ENCODE results near the gene SLC39A11. TPM values are rescaled to one million over a fixed set of nuclear protein-coding genes. Genes with fewer than 3 reads are reported as not detected.
A peak's percentile ranks its signal among the peaks of the same experiment; 100 is the strongest.

The SLC39A11 gene
- total RNA-seq, 1 experiment from 2014 or later: 8.6 TPM

DNA sequence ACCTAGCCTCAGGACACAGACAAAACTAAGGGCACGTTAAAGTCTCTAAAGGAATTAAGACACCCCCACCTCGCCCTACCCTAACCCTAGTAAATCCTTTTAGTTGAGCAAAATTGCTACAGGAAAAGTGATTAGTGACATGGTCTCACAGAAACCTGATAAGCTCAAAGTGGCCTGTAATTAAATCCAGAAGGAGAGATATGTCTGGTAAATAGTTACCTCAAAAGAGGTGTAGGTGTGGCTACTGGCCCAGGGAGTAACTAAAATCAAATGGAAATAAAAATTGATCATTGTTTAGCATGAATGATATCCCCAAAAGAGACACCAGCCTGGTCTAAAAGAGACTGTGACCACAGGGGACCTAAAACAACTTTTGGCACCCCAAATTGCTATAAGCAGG lies 168.3 kb downstream of the SLC39A11 start:
- DNase-seq (ENCODE audit: low read depth): no peak

DNA sequence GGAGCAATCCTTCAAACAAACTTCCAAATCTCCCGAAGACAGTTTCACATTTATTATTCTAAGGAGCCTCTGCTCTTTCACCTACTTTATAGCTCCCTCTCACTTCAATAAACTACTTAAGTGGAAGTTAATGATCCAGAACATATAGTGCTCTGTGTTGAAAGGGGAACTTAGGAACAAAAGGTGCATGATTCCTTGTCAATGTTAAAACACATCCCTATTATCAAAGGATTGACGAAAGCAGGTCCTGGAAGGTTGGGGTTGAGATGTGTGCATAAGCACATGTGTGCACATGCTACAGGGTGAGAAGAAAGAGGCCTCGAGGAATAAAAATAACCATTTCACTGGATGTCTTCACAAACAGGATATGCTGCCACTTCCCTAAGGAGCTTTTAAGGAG lies 170.3 kb downstream of the SLC39A11 start:
- DNase-seq (ENCODE audit: low read depth): no peak

DNA sequence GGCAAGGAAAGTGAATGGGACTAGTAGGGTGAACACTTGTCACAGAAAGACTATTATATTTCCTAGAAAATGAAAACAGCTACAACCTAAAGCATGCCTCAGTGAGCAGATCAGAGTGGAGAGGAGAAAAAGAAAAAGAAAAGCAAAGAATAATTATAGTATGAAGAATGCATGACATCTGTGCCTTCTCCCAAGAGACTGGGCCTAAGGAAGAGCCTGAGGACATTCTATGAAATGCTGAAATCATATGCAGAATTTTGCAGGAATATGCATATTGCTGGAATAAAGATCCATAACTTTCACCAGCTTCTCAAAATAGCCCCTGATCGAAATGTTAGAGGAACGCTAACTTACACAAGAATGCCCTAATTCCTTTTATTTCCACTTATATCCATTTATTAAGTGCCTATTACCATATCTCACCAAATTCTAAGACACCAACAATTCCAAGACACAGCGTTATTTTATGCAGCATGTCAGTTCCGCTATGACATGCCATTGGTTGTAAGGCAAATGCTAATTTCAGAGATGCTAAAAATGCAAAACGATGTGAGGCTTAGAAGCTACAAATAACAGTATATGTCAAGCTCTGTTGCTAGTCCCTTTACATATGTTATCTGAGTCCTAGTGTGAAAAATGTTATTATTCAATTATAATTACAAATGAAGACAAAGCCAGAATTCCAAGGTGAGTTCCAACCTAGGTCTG lies 171.0 kb downstream of the SLC39A11 start:
- DNase-seq (ENCODE audit: low read depth): no peak

DNA sequence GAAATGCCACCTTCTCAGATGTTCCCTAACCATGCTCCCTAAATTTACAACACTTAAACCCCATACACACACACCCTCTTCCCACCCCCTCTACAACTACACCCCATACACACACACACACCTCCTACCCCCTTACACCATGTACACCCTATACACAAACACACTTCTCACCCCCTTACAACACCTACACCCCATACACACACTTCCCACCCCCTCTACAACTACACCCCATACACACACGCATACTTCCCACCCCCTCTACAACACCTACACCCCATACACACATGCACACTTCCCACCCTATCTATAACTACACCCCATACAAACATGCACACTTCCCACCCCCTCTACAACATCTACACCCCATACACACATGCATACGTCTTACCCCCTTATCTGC lies 172.0 kb downstream of the SLC39A11 start:
- no peak for DNase-seq (ENCODE audit: low read depth)

DNA sequence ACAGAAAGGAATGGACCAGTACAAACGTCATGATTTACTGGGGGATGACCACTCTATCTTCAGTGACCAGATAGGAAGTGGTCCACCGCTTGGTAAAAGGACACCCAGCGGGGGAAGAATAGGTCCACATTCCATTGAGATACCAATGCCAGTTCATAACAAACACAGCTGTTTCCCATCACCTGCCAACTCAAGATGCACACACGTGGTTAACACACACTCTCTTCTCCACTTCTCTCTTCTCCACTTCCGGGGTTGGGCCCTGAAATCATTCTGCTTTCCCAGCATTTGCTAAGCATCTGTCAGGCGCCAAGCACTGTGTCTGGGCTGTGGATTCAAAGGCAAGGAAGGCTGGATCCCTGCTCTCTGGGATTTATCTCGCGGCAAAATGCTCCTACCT lies 175.5 kb downstream of the SLC39A11 start:
- DNase-seq (ENCODE audit: low read depth): peak; percentile 39

DNA sequence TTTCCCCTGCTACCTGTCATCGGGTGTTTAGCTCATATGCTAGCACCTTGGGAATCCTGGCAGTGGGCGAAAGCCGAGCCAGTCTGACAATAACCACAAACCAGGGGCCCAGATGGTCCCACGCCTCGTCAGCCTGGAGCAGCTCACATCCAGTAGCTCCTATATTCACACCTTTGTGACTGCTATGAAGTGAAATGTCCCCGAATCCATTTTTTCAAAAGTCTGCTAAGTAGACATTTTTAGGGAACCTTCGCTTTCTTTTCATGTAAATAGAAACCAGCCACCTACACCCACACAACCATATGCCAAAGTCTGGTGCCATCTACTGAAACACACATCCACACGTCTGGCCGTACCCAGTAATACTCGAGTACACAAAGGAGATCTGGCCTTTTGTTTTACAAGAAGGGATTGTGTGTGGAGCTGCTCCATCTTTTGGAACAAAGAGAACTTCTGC lies 176.8 kb downstream of the SLC39A11 start:
- no peak for DNase-seq (ENCODE audit: low read depth)

DNA sequence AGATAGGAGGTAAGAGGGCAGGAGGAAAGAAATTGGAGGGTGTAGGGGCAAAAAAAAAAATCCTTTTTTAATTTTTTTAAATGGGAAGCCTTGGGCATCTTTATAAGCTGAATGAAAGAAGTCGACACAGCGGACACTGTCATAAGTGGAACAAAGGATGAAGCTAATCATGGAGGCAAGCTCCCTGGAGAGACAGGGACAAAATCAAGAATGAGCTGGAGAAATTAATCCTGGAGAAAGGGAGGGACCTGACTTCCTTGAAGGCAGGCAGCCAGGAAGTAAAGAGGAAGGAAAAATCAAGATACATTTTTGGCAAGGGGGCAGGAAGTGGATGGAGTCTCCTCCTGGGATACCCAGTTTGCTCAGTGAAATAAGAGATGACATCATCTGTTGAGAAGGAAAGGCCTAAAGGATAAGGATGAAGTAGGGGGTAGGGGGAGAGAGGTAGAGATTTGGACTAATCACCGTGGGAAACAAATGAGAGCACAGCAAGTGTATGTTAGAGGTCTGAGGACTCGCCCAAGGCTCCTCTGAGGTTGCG lies 179.3 kb downstream of the SLC39A11 start:
- DNase-seq (ENCODE audit: low read depth): no peak

DNA sequence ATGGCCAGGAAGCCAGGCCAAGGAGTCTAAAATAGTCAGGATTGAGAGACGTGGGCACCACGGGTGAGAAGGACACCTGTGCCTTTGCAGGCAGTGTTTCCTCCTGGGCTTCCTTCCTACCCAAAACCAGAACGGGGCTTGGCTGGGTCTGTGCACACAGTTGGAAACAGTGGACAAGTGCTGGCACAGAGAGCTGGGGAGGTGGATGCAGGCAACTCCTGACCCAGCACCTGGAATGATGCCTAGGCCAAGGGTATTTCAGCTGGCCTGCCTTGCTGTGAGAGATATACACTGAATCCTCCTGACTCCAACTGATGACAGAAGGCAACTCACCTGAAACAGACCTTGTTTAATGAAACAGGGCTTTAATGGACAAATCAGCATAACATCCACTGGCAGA lies 186.2 kb downstream of the SLC39A11 start:
- no peak for DNase-seq (ENCODE audit: low read depth)

DNA sequence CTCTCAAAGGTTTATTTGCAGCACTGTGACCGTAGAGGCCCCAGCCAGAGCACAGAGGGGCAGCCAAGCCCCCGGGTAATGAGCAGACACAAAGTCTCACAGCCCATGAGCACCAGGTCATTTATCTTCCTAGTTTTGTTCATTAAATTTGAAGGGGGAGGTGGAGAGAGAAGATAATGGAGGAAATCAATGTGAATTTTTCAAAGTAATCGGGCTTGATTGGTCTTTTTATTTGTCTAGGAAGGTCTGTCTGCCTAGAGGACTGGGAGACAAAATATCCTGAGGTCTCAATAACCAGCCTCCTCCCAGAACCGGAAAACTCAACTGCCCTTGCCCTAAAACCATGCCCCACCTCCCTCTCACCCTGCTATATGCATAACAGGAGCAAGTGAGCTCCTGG lies 189.0 kb downstream of the SLC39A11 start:
- DNase-seq (ENCODE audit: low read depth): no peak

DNA sequence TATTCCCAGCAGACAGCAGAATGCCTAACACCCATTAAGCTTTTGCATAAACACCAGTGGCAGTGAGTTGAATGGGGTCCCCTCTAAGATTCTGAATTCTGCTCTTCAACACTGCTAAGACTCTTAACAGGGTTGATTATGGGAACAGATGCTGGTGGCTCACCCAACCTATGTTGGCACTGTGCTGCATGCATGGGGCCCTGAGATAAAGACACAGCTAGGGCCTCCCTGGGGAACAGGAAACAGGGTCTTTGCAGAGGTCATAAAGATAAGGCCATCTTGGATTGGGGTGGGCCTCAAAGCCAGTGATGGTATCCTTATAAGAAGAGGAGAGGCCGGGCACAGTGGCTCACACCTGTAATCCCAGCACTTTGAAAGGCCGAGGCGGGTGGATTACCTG lies 190.8 kb downstream of the SLC39A11 start:
- DNase-seq (ENCODE audit: low read depth): no peak

DNA sequence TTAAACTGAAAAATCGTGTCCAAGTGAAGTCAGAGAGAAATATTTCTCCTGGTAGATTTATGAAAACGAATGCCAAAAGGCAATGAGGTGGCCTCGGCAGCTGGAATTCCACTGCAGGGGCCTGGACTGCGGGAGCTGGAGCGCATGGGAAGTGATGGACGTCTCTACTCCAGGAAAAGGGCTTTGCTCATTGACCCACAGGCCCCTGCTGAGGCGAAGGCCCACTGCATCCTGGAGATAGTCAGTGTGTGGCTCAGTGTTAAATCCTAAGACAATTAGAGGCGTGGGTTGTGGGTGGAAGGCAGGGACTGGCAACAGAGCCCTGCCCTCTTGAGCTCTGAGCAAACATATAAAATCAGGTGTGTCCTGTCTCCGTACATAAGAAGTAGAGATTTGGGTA lies 191.4 kb downstream of the SLC39A11 start:
- no peak for DNase-seq (ENCODE audit: low read depth)

DNA sequence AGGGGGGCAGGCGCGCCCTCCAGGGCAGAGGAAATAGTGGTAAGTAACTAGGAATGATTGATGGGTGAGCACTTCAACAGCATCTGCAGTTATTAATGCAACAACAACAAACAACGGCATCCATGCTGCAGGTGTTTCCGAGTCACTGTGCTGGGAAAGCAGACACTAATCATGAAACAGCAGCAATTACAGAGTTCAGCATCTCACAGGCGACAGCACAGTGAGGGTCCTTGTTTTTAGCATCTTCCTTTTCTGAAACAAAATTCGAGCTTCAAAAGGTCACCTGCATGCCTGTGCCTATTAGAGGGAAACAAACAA lies 191.9 kb downstream of the SLC39A11 start:
- DNase-seq (ENCODE audit: low read depth): no peak

DNA sequence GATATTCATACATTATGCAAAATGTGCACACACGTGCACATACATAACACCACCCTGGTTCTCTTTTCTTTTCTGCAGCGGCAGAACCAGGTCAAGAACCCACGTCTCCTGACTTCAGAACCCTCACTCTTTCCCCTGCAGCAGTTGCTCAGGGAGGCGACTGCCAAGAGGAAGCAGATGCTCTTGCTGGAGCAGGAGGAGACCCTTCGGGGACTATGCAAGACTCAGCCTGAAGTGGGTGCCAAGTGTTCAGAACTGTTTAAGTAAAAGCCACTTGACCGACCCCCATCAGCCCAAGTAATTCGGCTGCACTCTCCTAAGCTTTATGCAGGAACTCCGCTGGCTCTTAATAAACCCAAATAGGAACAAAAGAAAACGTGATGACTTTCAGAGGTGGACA lies 193.8 kb downstream of the SLC39A11 start:
- no peak for DNase-seq (ENCODE audit: low read depth)

DNA sequence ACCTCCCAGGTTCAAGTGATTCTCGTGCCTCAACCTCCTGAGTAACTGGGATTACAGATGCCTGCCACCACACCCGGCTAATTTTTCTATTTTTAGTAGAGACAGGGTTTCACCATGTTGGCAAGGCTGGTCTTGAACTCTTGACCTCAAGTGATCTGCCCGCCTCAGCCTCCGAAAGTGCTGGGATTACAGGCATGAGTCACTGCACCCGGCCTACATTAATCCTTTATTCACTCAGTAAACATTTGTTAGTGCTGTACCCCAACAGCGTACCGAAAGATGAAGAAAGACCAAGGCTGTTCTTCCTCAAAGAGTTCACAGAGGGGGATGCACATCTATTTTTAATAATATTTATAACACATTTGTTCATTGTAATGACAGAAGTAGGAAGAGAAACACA lies 196.2 kb downstream of the SLC39A11 start:
- DNase-seq (ENCODE audit: low read depth): peak; percentile 23

DNA sequence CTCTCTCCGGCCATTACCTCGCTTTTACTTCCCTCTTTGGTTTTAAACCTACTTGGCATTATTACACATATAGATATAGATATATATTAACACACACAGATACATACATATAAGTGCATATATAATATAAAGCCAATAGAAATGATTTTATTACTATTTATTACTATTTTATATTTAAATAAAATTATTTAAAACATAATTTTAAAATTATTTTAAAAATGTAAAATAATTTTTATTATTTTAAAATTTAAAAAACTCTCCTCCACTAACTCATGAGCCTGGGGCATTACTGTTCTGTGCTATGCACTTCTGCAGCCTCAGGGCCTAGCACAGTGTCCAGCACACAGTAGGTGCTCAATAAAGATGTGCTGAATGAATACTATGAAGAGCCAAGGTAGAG lies 200.9 kb downstream of the SLC39A11 start:
- no peak for DNase-seq (ENCODE audit: low read depth)

DNA sequence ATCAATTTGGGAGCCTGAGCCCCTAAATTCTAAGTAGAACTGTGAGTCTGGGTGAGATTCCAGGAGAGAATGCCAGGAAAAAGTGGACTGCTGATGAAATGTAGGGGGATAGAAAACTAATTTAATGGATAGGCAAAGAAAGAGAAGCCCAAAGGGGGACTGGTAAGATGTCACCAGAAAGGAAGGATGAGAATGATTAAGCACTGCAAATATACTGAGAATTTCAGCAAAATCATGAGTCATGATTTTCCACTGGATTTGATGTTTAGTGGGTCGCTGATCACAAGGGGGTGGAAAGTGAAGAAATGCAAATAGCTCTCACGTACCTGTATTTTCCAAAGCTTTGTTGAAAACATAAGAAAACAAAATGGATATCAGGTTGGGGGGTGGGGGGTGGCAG lies 201.8 kb downstream of the SLC39A11 start:
- peak; percentile 25 for DNase-seq (ENCODE audit: low read depth)

DNA sequence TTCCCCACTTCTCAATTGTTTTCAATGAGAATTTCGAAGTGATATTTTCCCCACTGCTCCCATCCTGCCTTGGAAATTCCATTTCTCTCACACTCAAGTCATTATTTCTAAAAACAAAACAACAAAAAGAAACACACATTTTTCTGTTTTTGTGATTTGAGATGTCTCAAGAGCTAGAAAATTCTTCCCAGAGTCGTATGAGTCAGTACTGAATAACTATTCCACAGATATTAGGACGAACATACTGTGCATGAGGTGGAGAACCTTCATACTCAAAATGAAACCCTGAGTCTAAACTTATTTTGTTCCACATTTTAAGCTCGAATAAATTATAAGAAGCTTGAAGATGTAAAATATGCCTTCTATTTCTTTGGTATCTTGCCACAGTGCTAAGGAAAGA lies 204.6 kb downstream of the SLC39A11 start:
- peak; percentile 7 for DNase-seq (ENCODE audit: low read depth)

DNA sequence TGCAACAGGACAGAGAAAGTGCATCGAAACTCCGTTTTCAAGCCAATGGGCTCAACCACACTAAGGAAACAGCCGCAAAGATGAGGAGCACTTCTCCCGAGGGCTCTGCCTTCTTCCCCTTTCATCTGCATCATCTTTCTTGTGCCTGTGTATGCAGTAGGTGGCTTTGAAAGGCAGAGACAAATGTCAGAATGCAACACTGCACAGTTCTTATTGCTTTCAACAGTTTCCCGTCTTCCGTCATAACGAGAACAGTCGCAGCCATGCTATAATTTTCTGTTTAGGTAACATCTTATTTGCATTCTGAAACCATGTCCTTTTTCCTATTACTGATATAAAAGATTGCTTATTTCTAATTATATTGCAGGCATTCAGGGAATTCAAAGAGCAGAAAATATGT lies 205.2 kb downstream of the SLC39A11 start:
- DNase-seq (ENCODE audit: low read depth): no peak

DNA sequence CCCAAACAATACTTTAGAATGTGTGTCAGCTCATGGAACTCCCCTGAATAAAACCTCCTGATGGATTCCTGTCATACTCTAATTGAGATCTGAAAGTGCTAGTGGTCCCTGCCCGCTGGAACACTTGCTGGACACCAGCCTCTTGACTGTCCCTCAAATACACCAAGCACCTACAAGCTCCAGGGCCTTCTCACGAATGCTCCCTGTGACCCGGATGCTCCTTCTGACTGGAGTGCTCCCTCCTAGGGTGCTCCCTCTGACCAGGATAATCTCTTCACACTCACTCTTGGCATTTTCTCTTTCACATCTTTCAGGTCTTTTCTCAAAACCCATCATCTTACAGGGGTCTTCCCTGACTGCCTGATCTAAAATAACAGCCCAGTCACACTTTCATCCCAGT lies 205.9 kb downstream of the SLC39A11 start:
- DNase-seq (ENCODE audit: low read depth): no peak

DNA sequence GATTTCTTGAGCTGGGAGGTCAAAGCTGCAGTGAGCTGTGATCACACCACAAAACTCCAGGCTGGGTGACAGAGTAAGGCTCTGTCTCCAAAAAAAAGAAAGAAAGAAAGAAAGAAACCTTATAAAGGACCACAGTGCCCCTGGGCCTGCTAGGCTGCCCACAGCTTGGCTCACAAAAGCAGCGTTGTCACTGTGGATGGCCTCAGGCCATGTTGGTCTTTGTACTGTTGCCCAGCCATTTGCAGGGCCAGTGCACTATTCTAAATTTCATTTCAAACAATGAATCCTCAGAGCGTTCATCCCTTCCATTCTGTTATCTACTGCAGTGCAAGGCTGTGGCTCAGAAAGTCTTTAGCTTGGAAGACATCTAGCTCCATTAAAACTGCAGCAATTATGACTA lies 208.4 kb downstream of the SLC39A11 start:
- DNase-seq (ENCODE audit: low read depth): no peak

DNA sequence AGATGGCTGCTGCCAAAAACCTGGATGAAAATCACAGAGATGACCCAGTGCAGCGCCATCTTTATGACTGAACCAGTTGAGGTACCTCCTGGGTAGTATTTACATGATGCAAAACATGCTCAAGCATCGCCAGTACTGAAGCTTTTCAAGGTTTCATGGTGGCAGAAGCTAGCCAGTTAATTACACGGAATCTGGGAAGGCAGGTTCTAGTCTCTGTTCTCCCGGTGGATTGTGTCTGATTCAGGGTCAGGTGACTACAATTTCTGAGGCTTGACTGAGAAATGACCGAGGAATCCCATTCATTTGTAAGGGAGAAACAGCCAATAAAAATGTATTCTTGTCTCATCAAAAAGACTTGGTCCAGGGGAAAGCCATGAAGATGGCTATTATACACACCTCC lies 209.1 kb downstream of the SLC39A11 start:
- no peak for DNase-seq (ENCODE audit: low read depth)

DNA sequence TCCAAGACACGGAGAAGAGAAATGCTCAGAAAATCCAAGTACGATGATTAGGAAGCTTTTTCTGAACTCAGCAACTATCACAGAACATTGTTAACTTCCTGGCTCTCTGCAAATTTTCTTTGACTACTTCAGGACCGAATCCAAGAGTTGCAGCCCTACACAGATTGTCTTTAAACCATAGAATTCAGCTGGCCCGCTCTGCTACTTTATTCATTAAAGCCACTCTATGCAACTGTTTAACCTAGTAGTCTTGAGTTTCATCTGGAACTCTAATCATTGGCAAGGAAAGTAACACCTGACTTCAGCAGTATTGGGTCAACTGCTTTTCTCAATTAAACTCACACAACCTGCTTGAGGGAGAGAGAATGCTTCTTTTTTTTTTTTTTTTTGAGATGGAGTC lies 210.1 kb downstream of the SLC39A11 start:
- DNase-seq (ENCODE audit: low read depth): no peak

DNA sequence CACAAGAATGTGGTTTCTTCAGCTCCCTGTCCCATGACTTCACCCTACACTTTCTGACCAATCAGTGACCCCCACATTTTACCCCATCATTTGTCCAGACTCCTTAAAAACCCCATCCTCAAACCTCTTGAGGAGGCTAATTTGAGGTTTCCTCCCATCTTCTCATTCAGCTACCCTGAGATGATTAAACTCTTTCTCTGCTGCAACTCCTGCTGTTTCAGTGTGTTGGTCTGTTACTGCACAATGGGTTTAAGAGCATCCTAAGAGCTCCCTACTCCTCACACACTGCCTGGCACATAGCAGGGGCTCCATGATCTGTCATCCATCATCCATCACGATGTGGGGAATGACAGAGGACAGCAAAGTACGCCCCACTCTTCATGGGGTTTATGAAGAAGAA lies 212.6 kb downstream of the SLC39A11 start:
- no peak for DNase-seq (ENCODE audit: low read depth)
